Neutrophil (primary cell): ENCODE results near the gene GALNT17.

Experiments used
- H3K27ac ChIP-seq: fragments of 200-600 bp; sonication (generic); 2 replicates; pipeline ENCODE4 v1.5.1; 2016; ENCODE audit warnings: mild to moderate bottlenecking, moderate library complexity
- H3K27me3 ChIP-seq: fragments of 200-600 bp; sonication (generic); 2 replicates; pipeline ENCODE4 v1.6.0; 2016; ENCODE audit warnings: mild to moderate bottlenecking
- H3K36me3 ChIP-seq: fragments of 200-600 bp; sonication (generic); 2 replicates; pipeline ENCODE4 v1.5.1; 2017
- H3K4me1 ChIP-seq, 2 experiments: fragments of 200-600 bp in 1 of 2; sonication (generic) in 1 of 2; 1 replicate in 1 of 2; 2 replicates in 1 of 2; pipeline versions ENCODE4 v1.5.1 to v1.6.1; 2013 to 2016; ENCODE audit warnings: low read depth in 1 of 2, low read length in 1 of 2, mild to moderate bottlenecking in 1 of 2, moderate library complexity in 1 of 2; ENCODE audit not compliant: control insufficient read depth in 1 of 2, insufficient read depth in 1 of 2
- H3K4me3 ChIP-seq, 2 experiments: fragments of 200-600 bp in 1 of 2; sonication (generic) in 1 of 2; 1 replicate in 1 of 2; 2 replicates in 1 of 2; pipeline ENCODE4 v1.5.1; 2013 to 2016; ENCODE audit warnings: low read depth in 1 of 2, low read length in 1 of 2, mild to moderate bottlenecking in 1 of 2, moderate library complexity in 1 of 2
- H3K9me3 ChIP-seq: fragments of 200-600 bp; sonication (generic); 2 replicates; pipeline ENCODE4 v1.5.1; 2016
- CTCF ChIP-seq: fragments of 200-600 bp; sonication (generic); IDR thresholded peaks from 2 replicates; pipeline ENCODE4 v1.5.1; 2016; ENCODE audit warnings: antibody characterized with exemption

The GALNT17 gene

DNA sequence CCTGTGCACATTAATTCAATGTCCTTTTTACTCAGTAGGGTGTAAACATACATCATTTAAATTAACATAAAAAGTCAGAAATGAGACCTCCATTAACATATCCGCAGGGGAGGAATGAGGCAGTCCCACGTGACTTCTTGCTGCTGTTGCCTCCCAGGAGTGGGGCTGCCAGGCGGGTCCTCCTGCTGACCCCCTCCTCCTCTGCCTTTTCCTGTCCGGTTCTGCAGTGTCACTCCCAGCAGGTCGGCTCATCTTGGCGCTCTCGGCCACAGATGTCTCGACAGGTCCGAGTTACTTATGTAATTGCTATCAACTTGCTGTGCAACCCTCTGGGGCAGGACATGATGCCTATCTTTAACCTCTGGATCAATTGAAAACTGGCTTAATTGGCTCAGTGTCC lies 329.6 kb downstream of the GALNT17 start:
- H3K36me3 ChIP-seq: no peaks in the 10 kb centered on the region
- TF ChIP-seq CTCF: no peak
- H3K27ac ChIP-seq: no peak overlapping the region
- H3K4me1 ChIP-seq: no peaks in the 10 kb centered on the region
- no peak overlapping the region for H3K4me3 ChIP-seq
- H3K27me3 ChIP-seq: no peaks in the 10 kb centered on the region
- no peaks in the 10 kb centered on the region for H3K9me3 ChIP-seq

GRCh38 chr7:71465741-71466189 lies 333.8 kb downstream of the GALNT17 start:
- Histone ChIP-seq H3K4me1 (no peaks in the 10 kb centered on the region), H3K27me3 (no peaks in the 10 kb centered on the region), H3K27ac (no peak overlapping the region), H3K36me3 (no peaks in the 10 kb centered on the region), H3K4me3 (no peak overlapping the region), H3K9me3 (no peaks in the 10 kb centered on the region)
- TF ChIP-seq CTCF: no peak

DNA sequence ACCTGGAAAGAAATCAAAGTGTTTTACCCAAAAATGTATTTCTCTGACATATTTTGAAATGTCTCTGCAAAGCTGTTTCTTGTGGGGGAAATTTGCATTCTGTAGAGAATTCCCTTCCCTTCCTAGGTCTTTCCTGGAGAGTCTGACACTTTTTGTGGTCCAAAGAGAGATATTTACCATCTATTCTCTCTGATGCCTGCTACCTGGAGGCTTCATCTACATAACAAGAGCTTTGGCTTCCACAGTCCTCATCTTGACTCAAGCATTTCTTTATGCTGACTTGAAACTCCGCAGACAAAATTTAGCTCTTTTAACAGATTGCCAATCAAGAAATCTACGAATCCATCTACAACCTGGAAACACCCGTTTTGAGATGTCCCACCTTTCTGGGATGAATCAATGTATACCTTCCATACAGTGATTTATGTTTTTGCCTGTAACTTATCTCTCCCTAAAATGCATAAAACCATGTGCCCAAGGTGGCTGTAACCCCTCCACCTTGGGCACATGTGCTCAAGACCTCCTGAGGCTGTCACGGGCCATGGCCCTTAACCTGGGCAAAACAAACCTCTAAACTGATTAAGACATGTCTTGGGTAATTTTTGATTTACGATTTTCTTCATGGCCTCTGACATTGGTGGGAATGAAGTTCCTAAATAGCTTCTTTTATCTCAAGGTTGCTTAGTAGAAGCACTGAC lies 334.7 kb downstream of the GALNT17 start:
- TF ChIP-seq CTCF: no peak
- Histone ChIP-seq H3K9me3 (no peaks in the 10 kb centered on the region), H3K27ac (no peak overlapping the region), H3K4me3 (no peak overlapping the region), H3K4me1 (no peaks in the 10 kb centered on the region), H3K36me3 (no peaks in the 10 kb centered on the region), H3K27me3 (no peaks in the 10 kb centered on the region)

DNA sequence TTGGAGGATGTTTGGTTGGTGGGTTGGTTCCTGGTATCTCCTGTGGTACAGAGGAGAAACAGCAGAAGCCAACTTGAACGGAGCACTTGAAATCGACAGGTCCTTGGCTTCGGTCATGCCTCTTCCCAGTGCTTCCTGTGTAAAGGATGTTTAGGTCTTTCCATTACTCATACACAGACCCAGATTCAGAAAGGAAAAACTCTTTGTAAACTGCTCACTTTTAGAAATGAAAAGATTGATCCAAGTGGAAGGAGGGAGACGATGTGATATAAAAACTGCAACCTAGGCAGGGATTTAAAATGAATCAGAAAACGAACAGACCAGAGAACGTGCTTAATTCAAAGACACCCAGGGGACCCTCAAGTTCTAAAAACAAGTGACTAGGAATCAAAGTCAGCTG lies 338.4 kb downstream of the GALNT17 start:
- no peak overlapping the region for H3K4me3 ChIP-seq
- TF ChIP-seq CTCF: no peak

GRCh38 chr7:71470830-71471229 lies 338.9 kb downstream of the GALNT17 start:
- no peak overlapping the region for H3K4me3 ChIP-seq
- H3K27me3 ChIP-seq: no peaks in the 10 kb centered on the region
- no peaks in the 10 kb centered on the region for H3K9me3 ChIP-seq
- no peak for TF ChIP-seq CTCF
- H3K36me3 ChIP-seq: no peaks in the 10 kb centered on the region
- no peaks in the 10 kb centered on the region for H3K4me1 ChIP-seq
- H3K27ac ChIP-seq: no peak overlapping the region

More for the DNA sequence above, 338.4 kb downstream of the GALNT17 start:
- no peaks in the 10 kb centered on the region for H3K4me1 ChIP-seq
- no peaks in the 10 kb centered on the region for H3K36me3 ChIP-seq
- no peaks in the 10 kb centered on the region for H3K27me3 ChIP-seq
- no peak overlapping the region for H3K27ac ChIP-seq
- H3K9me3 ChIP-seq: no peaks in the 10 kb centered on the region
